ENCODE results near the gene SLC39A13.

SLC39A13 gene

GRCh38 chr11:47400768-47401279, 7.6 kb upstream of the SLC39A13 start:
- no peak for DNase-seq (ENCODE audit: extremely low read depth in 1 of 2, low read depth in 1 of 2)

GRCh38 chr11:47403135-47403534, 5.3 kb upstream of the SLC39A13 start:
- DNase-seq (ENCODE audit: extremely low read depth in 1 of 2, low read depth in 1 of 2): no peak

- DNase-seq (ENCODE audit: extremely low read depth in 1 of 2, low read depth in 1 of 2): no peak
Measured at GRCh38 chr11:47403571-47403970, 4.8 kb upstream of the SLC39A13 start.

- no peak for DNase-seq (ENCODE audit: extremely low read depth in 1 of 2, low read depth in 1 of 2)
Measured at GRCh38 chr11:47406896-47407745, 1.3 kb upstream of the SLC39A13 start.

GRCh38 chr11:47408598-47409439, 429 bp downstream of the SLC39A13 start:
- DNase-seq (ENCODE audit: extremely low read depth in 1 of 2, low read depth in 1 of 2): no peak

GRCh38 chr11:47409440-47410369, 1.3 kb downstream of the SLC39A13 start:
- DNase-seq (ENCODE audit: extremely low read depth in 1 of 2, low read depth in 1 of 2): no peak

GRCh38 chr11:47410370-47411264, 2.2 kb downstream of the SLC39A13 start:
- no peak for DNase-seq (ENCODE audit: extremely low read depth in 1 of 2, low read depth in 1 of 2)

GRCh38 chr11:47411884-47412746, 3.7 kb downstream of the SLC39A13 start:
- peak in 1 of 2 donors; percentile 43 for DNase-seq (ENCODE audit: extremely low read depth in 1 of 2, low read depth in 1 of 2)

- no peak for DNase-seq (ENCODE audit: extremely low read depth in 1 of 2, low read depth in 1 of 2)
Measured at GRCh38 chr11:47413351-47413750, 5.0 kb downstream of the SLC39A13 start.

- no peak for DNase-seq (ENCODE audit: extremely low read depth in 1 of 2, low read depth in 1 of 2)
Measured at GRCh38 chr11:47413908-47414684, 5.7 kb downstream of the SLC39A13 start.

- DNase-seq (ENCODE audit: extremely low read depth in 1 of 2, low read depth in 1 of 2): no peak
Measured at GRCh38 chr11:47414685-47415070, 6.3 kb downstream of the SLC39A13 start.

- DNase-seq (ENCODE audit: extremely low read depth in 1 of 2, low read depth in 1 of 2): no peak
Measured at GRCh38 chr11:47415091-47415854, 6.9 kb downstream of the SLC39A13 start.

GRCh38 chr11:47415949-47416472, 7.6 kb downstream of the SLC39A13 start:
- DNase-seq (ENCODE audit: extremely low read depth in 1 of 2, low read depth in 1 of 2): no peak

GRCh38 chr11:47417712-47418111, 9.3 kb downstream of the SLC39A13 start:
- no peak for DNase-seq (ENCODE audit: extremely low read depth in 1 of 2, low read depth in 1 of 2)

- DNase-seq (ENCODE audit: extremely low read depth in 1 of 2, low read depth in 1 of 2): no peak
Measured at GRCh38 chr11:47418454-47419259, 10.3 kb downstream of the SLC39A13 start.

GRCh38 chr11:47425611-47426010, 17.2 kb downstream of the SLC39A13 start:
- DNase-seq (ENCODE audit: extremely low read depth in 1 of 2, low read depth in 1 of 2): no peak

All from activated CD8-positive, alpha-beta memory T cell treated with anti-CD3 and anti-CD28 coated beads for 1 hour (primary cell).